Chondrocyte (in vitro differentiated cells): ENCODE measurements around the gene CYB561D2. TPM values are rescaled to one million over a fixed set of nuclear protein-coding genes. Genes with fewer than 3 reads are reported as not detected.

Source experiments
- DNase-seq: peaks from one replicate; pipeline ENCODE4 v3.0.0; 2021; ENCODE audit warnings: mixed read lengths, low spot score
- H3K27ac Mint-ChIP-seq: one replicate; pipeline ENCODE4 v1.8.0; 2021; ENCODE audit warnings: mild to moderate bottlenecking, moderate library complexity, mixed read lengths; ENCODE audit not compliant: unreplicated experiment
- H3K27me3 Mint-ChIP-seq: 2 replicates; pipeline ENCODE4 v1.8.0; 2021; ENCODE audit warnings: low read depth, mixed read lengths
- H3K36me3 Mint-ChIP-seq: 2 replicates; pipeline ENCODE4 v1.8.0; 2021; ENCODE audit warnings: low read depth, mixed read lengths
- H3K4me1 Mint-ChIP-seq: 2 replicates; pipeline ENCODE4 v1.8.0; 2021; ENCODE audit warnings: low read depth, mild to moderate bottlenecking, mixed read lengths
- H3K4me3 Mint-ChIP-seq: one replicate; pipeline ENCODE4 v1.8.0; 2021; ENCODE audit warnings: mild to moderate bottlenecking, moderate library complexity, mixed read lengths; ENCODE audit not compliant: unreplicated experiment
- H3K9me3 Mint-ChIP-seq: 2 replicates; pipeline ENCODE4 v1.8.0; 2021; ENCODE audit warnings: low read depth, mixed read lengths
- CTCF ChIP-seq: fragments of 200-600 bp; sonication (generic); IDR thresholded peaks from 2 replicates; pipeline ENCODE4 v1.5.0; 2021; ENCODE audit warnings: antibody characterized with exemption, mild to moderate bottlenecking, moderate library complexity
- total RNA-seq: library from RNA; stranded (reverse); gene quantifications from 3 replicates; pipeline ENCODE4 v1.2.1, GENCODE V29; 2021

The CYB561D2 gene
- total RNA-seq, 1 donor from 2014 or later: 18.2 TPM

GRCh38 chr3:50373146-50374051 lies 22.7 kb downstream of the CYB561D2 start:
- DNase-seq: no peak
- TF ChIP-seq CTCF: no peak
- Mint-ChIP-seq H3K4me1 (no peaks in the 10 kb centered on the region), H3K36me3 (no peaks in the 10 kb centered on the region), H3K27me3 (peaks cover 9% of the 10 kb centered on the region), H3K9me3 (no peaks in the 10 kb centered on the region), H3K4me3 (no peak overlapping the region), H3K27ac (no peak overlapping the region)

- TF ChIP-seq CTCF: no peak
- DNase-seq: no peak
- H3K36me3 Mint-ChIP-seq: no peaks in the 10 kb centered on the region
- H3K27me3 Mint-ChIP-seq: peaks cover 11% of the 10 kb centered on the region
- no peaks in the 10 kb centered on the region for H3K9me3 Mint-ChIP-seq
- H3K4me1 Mint-ChIP-seq: no peaks in the 10 kb centered on the region
- no peak overlapping the region for H3K4me3 Mint-ChIP-seq
- H3K27ac Mint-ChIP-seq: no peak overlapping the region
Measured at GRCh38 chr3:50374363-50375257, 23.9 kb downstream of the CYB561D2 start.

- Mint-ChIP-seq H3K36me3 (no peaks in the 10 kb centered on the region), H3K9me3 (no peaks in the 10 kb centered on the region), H3K27ac (no peak overlapping the region), H3K4me3 (no peak overlapping the region), H3K27me3 (peaks cover 11% of the 10 kb centered on the region), H3K4me1 (no peaks in the 10 kb centered on the region)
- DNase-seq: no peak
- peak; percentile 29 for TF ChIP-seq CTCF
Measured at GRCh38 chr3:50375258-50375931, 24.7 kb downstream of the CYB561D2 start.

GRCh38 chr3:50378024-50378423 lies 27.4 kb downstream of the CYB561D2 start:
- Mint-ChIP-seq H3K36me3 (no peaks in the 10 kb centered on the region), H3K27me3 (peaks cover 6% of the 10 kb centered on the region), H3K9me3 (no peaks in the 10 kb centered on the region), H3K27ac (no peak overlapping the region), H3K4me3 (no peak overlapping the region), H3K4me1 (peaks cover 9% of the 10 kb centered on the region)
- no peak for TF ChIP-seq CTCF
- DNase-seq: no peak

GRCh38 chr3:50378757-50379156 lies 28.1 kb downstream of the CYB561D2 start:
- H3K27ac Mint-ChIP-seq: no peak overlapping the region
- H3K9me3 Mint-ChIP-seq: no peaks in the 10 kb centered on the region
- TF ChIP-seq CTCF: no peak
- peaks cover 9% of the 10 kb centered on the region for H3K4me1 Mint-ChIP-seq
- H3K36me3 Mint-ChIP-seq: no peaks in the 10 kb centered on the region
- H3K27me3 Mint-ChIP-seq: peaks cover 6% of the 10 kb centered on the region
- no peak overlapping the region for H3K4me3 Mint-ChIP-seq
- no peak for DNase-seq
